T-helper 1 cell (primary cell): ENCODE data around the gene ARMC9.
"Not testable (repeated sequence)": the region's sequence is repeated elsewhere in the genome, so short reads cannot be mapped to it uniquely, and the experiment has no call there.

Source experiments
- DNase-seq, 5 donors: peaks; one replicate each; pipeline ENCODE4 v3.0.0-alpha.2; 2012 to 2020

ARMC9 gene

DNA sequence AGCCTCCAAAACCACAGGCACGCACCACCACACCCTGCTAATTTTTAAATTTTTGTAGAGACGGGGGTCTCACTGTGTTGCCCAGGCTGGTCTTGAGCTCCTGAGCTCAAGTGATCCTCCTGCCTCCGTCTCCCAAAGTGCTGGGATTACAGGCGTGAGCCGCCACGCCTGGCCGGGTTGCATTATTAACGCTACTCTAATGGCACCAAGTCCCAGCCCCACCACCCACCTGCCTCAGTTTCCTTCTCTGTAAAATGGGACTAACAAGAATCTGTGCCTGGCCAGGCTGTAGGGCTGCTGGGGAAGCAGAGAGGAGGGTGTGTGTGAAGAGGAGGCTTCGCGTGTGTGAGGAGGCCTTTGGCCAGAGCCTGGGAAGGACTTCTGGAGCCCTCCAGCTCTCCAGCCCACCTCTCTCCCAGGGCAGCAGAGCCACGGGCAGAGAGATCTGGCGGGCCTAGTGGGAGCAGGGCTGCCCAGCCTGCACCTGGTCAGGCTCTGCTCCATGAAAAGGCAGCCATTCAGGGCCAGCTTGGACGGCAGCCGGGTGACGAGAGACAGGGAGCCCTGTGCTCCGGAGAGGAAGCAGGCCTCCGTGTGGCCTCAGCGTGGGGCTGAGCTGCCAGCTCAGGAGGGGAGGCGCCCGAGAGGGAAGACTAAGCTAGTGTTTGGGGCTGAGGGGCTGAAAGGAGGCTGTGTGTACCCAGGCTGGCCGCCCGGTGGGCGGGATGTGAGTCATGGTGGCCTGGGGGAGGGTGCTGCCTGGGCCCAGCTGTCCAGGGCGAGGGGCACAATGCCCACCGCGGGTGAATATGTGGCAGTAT, 189.7 kb downstream of the ARMC9 start:
- no peak for DNase-seq

DNA sequence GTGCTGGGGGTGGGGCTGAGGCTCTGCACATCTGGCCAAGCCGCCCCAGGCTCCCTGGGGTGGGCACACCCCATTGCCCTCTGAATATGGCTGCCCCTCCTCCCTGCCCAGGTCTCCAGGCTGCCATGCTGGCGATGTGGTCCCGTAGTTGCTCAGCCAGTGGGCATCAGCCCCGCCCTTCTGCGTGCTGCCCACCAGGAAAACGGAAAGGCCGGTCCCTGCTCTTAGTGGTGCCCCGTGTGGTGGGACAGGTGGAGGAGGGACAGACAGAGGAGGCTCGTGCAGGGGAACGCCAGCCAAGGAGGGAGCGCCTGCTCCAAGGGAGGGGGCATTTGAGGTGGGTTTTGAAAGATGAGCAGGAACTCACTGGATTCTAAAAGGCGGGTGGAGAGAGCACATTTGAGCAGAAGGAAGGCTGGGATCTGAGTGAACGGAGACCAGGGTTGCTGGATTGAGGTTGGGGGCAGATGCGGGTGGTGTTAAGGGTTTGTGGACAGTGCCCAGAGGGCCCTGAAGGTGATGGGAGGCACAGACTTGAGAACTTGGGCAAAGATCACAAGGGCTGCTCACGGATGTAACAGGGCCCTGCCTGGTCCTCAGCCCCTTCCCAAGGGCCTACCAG, 190.4 kb downstream of the ARMC9 start:
- no peak for DNase-seq

DNA sequence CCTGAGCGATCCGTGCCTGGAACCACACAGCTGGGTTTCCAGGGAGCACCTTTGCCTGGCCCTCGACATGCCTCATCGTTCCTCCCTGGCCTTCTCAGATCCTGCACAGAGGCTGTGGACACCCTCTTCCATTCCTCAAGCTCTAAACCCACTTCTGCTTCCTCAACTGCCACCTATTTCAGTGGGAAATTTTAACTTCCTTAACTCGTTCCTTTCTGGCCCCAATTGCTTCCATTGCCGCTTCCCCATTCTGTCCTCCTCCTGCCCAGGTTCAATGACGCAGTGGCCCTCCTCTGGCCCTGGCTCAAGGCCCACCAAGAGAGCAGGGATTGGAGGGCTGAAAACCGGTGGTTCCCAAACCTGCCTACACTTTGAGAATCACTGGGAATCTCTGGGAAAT, 192.2 kb downstream of the ARMC9 start:
- DNase-seq = no peak

DNA sequence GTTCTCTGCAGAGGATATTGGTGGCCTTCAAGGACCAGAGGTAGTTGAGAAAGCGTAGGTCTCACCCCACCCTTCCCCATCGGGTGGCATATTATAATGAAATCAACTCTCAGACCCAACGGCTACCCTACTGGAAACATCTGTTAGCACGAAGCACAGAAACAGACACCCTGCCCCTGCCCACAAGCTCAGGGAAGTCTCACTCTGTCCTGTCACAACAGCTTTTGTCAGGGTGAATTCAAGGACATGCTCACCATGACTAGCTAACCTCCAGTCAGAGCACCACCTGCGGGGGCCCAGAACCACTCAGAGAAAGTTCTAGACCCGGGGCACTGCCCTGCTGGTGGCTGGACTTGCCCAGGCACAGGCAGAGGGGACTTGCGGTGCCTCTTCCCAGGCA, 193.6 kb downstream of the ARMC9 start:
- DNase-seq = no peak

DNA sequence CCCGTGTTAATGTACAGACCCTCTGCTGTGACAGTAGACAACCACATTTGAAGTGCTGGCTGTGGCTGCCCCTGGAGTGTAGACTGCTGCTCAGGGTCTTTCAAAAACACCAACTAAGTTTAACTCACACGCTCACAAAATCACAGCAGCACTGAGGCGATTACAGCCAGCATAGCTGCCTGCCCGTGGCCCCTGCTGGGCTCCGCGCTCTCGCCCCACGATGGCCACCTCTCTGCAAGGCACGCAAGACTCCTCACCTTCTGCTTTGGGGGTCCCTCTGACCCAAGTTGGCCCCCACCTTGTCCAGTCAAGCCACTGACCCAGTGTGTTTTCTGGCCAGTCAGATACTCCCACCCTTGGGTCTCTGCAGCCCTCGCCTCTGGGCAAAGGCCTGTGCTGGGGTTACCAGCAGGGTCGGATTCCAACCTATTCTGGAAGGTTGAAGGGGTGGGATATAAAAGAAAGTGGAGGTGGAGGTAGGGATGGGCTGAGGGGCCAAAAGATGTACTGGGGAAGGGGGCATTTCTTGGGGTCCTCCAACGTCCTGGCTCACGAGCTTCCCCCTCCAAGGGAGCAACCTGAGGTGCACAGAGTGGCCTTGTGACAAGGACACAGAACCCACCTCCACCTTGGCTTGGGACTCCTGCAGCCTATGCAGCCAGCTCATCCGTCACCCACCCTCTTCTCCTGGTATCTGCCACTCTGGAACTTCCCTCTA, 194.2 kb downstream of the ARMC9 start:
- DNase-seq = no peak

DNA sequence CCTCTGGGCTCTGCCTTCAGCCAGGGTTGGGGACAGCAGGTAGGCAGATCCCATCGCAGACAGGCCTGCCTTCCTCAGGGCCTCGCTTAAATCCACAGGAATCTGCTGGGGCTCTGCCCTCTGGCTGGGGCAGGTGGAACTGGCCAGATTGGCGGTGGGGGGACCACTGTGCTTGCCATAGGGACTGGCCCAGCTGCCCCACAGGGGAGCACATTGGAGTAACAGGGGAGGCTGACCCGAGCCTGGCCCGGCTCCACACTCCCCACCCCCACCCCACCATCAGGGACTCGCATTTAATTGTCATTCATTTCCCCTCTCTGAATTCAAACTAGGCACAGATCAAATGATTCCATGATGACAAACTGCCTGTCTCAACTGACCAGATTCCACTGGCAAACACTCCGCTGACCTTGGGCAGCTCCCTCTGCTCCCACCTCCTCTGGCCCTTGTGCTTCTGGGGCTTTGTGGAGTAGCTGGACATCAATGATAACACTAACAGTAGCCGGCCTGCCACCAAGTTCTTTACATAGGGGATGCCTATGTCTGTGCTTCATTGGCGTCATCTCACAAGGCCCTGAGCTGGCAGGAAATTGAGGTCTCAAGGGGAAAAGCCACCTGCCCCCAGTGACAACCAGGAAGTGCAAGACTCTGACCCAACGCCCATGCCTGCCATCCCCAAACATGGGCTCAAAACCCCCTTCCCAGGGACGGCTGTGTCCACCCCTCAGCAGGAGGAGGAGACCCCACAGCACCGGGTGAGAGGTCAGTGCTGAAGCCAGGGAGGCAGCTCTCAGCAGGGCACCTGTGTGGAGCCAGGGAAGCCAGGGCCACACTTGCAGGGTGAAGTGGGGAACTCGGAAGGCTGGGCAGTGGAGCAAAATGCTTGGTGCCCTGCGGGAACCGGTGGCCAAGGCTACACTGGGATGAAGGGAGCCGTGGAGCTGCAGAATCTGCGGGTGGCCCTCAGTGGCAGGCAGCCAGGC, 195.0 kb downstream of the ARMC9 start:
- DNase-seq = peak in 1 of 5 donors; percentile 36

DNA sequence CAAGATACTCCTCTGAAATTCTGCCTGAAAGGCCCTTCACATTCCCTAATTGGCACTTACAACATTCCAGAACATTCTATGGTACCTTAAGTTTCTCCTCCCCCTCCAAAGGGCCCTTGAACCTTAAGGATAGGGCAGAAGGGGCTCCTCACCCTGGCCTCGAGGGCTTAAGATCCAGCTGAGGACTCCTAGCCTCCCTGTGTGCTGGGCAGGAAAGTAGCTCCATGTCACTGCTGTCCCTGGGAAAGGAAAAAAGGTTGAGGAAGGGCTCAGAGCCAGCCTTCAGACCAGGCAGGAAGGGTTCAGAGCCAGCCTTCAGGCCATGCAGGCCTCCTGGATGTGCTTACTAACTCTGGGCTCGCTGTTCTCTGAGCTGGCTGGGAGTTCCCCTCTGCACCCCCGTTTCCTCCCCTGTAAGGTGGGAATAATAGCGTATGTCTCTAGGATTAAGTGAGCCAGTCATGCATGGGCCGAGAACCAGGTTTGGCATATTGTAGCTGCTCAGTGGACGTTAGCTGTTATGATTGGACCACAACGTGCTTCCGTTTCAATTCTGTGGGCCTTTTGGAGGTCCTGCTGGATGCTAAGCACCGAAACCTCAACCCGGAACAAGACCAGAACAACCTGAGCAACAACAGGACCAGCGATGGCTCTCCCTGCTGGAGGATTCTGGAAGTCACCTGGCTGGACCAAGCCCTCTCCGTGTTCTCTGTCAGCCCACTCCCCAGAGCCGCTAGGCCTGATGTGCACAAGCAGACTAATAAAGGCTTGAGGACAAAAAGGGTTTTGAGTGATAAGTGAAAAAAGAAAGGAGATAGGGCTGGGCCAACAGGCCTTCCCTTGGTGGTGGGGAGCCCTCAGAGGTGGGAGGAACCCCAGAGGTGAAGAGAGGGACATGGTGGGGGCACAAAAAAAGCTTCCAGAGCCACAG, 196.0 kb downstream of the ARMC9 start:
- DNase-seq = no peak

DNA sequence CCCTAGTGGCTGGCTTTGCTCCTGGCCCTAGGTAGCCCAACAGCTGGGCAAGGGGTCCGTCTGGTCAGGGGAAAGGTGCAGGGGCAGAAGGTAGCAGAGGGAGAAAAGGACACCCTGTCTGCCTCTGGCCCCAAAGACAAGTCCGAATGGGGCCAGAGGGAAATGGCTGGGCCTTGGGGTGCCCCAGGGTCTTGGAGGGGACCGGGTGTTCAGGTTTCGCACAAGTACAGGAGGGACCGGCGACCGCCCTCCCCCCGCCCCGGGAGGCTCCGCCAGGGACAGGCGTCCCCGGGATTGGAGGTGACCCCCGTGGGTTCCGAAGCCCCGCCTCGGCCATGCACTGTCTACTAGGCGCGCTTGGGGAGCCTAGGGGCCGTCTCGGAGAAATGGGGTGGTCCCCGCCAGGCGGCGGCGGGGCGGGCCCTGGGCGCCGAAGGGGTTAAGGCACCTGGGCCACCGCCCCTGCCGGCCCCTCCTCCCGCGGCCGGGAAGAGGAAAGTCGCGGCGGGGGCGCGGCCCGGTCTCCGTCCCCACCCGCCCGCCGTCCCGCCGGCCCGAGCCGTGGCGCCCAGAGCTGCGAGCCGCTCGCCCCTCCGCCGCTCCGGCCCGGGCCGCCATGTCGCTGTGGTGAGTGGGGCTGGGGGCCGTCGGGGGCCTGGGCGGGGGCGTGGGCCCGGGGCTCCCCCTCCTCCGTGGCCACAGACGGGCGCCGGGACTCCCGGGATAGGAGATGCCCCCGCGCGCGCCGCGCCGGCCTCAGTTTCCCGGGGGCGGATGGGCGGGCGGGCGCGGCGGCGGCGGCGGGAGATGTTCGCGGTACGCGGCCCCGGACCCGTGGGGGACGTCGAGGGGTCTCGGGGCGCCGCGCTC, 197.0 kb downstream of the ARMC9 start, which contains the start of gene B3GNT7:
Gene B3GNT7 (plus strand): TSS at position 523 of the 870 bp plus-strand sequence. CDS start 94 bp downstream, at position 617.
- no peak for DNase-seq

DNA sequence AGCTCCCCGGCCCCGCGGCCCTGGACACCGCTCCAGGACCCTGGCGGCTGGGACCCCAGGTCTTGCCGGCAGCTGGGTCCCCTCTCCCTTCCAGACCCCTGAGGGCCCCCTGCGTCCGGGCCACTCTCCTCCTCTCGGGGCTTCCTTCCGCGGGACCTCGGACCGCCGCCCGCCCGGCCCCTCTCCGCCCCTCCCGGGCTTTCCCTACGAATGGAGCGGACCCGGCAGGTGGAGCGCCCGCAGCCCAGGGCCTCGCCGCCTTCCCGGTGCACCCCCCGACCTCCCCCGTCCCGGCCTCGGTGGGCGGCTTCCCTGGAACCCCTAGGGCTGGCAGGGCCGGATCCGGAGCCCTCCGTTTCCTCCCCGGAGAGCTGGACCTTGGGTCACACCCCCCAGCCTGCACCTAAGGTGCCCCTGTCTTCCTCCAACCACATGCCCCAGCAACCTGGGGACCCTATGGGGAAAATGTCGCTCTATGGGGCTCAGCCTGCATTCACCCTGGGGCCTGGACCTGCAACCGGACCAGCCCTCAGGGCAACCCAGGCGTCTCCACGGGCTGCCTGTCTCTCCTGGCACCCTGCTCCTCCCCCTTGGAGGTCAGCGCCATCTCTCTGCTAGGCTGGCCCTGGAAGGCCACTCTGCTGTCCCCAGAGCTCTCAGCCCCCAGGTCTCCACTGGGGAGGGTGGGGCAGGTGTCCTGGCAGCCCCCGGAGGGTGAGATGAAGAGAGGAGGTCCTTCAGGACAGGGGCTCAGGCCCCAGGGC, 197.8 kb downstream of the ARMC9 start:
- no peak for DNase-seq

DNA sequence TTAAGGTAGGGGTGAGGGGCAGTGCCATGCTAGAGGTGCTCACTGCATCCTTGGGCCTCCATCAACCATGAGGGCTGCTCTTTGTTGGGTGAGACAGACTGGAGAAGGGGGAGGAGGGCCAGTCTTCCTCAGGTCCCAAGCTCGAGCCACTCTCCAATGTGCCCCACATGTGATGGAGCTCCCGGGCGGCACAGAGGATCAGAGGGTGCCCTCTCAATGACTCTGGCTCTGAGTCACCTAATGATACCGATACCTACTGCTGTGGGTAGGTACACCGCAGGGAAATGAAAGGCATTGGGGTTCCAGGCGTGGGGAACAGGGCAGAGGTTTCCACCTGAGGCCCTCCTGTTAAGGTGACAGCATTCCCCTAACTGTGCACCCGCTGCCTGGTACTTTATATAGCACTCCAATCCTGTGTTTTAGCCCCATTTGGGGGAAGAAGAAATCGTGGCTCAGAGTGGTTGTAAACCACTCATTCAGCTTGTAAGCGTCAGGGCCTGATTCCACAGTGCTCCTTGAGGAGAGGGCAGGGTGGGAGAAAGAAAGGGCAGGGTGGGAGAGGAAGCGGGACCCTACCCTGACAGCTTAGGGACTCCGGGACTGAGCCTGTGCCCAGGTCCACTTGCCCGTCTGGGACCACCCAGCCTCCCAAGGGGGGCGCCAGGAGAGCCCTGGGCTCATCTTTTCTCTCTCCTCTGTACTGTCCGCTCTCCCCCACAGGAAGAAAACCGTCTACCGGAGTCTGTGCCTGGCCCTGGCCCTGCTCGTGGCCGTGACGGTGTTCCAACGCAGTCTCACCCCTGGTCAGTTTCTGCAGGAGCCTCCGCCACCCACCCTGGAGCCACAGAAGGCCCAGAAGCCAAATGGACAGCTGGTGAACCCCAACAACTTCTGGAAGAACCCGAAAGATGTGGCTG, 198.8 kb downstream of the ARMC9 start:
- no peak for DNase-seq

DNA sequence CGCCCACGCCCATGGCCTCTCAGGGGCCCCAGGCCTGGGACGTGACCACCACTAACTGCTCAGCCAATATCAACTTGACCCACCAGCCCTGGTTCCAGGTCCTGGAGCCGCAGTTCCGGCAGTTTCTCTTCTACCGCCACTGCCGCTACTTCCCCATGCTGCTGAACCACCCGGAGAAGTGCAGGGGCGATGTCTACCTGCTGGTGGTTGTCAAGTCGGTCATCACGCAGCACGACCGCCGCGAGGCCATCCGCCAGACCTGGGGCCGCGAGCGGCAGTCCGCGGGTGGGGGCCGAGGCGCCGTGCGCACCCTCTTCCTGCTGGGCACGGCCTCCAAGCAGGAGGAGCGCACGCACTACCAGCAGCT, 199.5 kb downstream of the ARMC9 start:
- no peak for DNase-seq

DNA sequence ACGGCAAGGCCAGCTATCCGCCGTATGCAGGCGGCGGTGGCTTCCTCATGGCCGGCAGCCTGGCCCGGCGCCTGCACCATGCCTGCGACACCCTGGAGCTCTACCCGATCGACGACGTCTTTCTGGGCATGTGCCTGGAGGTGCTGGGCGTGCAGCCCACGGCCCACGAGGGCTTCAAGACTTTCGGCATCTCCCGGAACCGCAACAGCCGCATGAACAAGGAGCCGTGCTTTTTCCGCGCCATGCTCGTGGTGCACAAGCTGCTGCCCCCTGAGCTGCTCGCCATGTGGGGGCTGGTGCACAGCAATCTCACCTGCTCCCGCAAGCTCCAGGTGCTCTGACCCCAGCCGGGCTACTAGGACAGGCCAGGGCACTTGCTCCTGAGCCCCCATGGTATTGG, 200.2 kb downstream of the ARMC9 start:
- DNase-seq = no peak

DNA sequence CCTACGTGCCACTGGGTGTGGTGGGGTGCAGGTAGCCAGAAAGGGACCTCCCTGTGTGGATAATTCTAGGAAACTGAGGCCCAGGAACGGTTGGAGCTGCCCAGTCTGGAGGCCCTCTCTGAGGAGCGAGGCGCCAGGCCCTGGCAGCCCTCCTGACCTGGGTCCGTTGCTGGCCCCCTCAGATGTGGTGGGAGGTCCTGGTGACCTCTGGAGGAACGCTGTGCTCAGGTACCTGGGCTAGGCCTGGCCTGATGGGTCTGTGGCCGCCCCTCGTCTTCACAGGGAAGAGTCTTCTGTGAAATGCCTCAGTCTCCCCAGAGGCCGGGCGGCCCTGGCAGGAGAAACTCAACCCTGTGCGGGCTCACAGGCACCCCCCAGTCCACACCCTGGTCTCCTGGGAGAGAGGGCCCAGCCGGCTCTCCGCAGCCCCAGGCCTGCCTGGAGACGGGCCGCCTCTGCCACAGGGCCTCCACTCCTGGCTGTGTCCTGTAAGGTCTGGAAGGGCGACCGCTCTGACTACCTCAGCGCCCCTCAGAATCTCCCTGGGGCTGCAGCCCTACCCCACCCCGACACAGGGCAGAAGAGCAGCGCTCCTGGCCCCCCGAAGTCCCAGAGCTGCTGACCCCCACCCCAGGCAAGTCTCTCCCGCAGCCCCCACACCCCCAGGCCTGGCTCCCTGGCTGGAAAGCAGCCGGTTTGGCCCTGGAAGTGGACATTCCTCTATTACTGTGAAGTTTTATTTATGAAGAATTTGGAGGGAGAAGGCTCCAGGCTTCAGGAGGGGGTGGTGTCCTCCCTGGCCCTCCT, 200.8 kb downstream of the ARMC9 start:
- DNase-seq = no peak

DNA sequence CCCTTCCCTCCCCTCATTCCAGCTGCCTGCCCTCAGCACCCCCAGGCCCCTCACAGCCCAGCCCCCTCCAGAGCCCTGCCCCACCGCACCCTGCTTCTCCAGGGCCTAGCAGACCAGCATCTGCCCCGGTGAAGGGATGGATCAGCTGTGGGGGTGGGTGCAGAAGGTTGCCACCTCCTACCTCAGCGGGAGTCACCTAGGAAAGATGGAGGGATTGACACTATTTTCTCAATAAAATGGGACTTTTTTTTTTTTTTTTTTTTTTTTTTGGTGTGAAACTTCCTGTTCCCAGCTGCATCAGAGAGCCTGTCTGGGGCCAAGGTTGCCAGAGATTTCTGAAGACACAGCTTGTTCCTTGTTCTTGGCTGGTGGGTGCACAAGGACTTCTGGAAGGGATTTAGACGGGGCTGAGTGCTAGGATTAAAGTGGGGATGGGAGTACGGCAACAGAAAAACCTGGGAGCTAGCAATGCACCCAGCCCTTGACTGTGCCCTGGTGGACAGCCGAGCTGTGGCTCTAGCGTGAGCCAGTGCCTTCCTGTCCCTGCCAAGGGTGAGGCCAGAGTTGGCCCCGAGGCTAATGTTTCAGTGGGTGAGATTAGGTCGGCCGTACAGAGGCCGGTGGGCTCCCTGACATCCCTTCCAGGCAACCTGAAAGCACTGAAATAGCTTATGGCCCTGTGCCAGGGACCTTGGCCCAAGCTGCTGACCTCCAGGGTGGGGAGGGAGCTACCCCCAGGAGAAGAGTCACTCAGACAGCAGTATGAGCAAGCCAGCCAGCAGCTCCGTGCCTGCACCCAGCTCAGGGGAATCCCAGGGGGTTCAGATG, 201.6 kb downstream of the ARMC9 start:
- DNase-seq = no peak

DNA sequence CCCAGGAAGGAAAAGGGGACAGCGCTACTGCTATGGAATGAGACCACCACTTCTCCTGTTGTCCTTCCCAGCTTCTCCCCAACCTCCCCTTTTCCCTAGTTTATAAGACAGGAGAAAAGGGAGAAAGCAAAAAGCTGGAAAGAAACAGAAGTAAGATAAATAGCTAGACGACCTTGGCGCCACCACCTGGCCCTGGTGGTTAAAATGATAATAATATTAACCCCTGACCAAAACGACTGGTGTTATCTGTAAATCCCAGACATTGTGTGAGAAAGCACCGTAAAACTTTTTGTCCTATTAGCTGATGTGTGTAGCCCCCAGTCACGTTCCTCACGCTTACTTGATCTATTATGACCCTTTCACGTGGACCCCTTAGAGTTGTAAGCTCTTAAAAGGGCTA, 202.2 kb downstream of the ARMC9 start:
- DNase-seq = not testable (repeated sequence)

DNA sequence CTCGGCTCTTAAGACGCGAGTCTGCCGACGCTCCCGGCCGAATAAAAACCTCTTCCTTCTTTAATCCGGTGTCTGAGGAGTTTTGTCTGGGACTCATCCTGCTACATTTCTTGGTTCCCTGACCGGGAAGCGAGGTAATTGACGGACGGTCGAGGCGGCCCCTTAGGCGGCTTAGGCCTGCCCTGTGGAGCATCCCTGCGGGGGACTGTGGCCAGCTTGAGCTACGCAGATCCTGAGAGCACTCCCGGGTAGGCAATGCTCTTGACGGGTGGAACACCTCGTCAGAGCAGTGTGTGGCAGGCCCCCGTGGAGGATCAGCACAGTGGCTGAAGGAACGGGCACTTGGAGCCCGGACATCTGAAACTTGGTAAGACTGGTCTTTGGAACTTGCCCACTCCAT, 202.7 kb downstream of the ARMC9 start:
- DNase-seq = not testable (repeated sequence)
